Measurements from ENCODE around the gene C4orf46.
A peak's percentile ranks its signal among the peaks of the same experiment; 100 is the strongest.
"Not testable (repeated sequence)": the region's sequence is repeated elsewhere in the genome, so short reads cannot be mapped to it uniquely, and the experiment has no call there.

The C4orf46 gene

DNA sequence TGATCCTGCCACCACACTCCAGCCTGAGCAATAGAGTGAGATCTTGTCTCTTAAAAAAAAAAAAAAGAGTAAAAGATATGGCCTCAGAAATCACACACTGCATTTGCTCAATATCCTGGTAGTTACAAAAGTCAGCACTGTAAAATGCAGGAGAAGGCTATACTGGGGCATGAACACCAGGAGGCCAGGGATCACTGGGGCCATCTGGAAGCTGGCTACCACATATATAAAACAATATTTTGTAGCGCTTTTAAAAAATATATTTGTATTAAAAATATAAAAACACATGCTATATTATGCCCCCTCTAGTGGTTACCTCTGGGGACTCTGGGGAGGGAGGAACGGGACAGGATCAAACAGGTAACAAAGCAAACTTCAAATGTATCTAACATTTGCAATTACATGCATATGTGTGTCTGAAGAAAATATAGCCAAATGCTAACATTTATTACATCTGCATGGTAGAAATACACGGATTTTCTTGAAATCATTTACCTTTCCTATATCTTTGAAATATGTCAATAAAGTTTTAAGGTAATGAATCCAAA, 4.0 kb downstream of the C4orf46 start:
- TF ChIP-seq, protein P1, sequence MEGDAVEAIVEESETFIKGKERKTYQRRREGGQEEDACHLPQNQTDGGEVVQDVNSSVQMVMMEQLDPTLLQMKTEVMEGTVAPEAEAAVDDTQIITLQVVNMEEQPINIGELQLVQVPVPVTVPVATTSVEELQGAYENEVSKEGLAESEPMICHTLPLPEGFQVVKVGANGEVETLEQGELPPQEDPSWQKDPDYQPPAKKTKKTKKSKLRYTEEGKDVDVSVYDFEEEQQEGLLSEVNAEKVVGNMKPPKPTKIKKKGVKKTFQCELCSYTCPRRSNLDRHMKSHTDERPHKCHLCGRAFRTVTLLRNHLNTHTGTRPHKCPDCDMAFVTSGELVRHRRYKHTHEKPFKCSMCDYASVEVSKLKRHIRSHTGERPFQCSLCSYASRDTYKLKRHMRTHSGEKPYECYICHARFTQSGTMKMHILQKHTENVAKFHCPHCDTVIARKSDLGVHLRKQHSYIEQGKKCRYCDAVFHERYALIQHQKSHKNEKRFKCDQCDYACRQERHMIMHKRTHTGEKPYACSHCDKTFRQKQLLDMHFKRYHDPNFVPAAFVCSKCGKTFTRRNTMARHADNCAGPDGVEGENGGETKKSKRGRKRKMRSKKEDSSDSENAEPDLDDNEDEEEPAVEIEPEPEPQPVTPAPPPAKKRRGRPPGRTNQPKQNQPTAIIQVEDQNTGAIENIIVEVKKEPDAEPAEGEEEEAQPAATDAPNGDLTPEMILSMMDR (IDR thresholded peaks at IDR 0.05; ENCODE audit: low read depth, low read length): peak; percentile 72
- H3K4me3 ChIP-seq (ENCODE audit: low read depth, low read length): no peak overlapping the region

DNA sequence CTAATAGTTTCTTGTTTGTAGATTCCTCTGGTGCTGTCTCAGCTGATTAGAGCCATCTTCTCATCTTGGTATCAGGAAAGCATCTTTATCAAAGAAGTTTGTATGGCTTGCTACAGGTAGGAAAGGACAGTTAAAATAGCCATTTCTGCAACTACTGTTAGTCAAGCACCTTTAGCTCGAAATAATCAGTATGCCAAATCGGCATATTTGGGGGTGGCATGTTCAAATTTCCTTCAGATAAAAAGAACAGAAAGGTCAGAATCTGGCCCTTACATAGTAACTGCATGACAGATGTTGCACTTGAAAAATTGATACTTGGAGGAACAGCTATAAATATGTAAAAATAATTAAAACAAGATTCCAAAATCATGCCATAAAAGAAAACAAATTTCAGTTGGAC, 4.8 kb downstream of the C4orf46 start:
- H3K4me3 ChIP-seq (ENCODE audit: low read depth, low read length): no peak overlapping the region
- TF ChIP-seq, protein P1 (IDR thresholded peaks at IDR 0.05; ENCODE audit: low read depth, low read length): no peak

DNA sequence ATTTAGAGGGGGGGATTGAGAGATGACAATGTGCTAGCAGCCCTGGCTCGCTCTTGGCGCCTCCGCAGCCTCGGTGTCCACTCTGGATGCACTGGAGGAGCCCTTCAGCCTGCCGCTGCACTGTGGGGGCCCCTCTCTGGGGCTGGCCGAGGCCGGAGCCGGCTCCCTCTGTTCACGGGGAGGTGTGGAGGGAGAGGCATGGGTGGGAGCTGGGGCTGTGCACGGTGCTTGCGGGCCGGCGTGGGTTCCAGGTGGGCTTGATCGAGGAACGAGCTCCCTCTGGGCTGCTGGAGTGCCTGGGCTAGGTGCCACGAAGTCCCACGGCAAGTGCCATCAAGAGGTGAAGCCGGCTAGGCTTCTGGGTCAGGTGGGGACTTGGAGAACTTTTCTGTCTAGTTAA, 6.9 kb downstream of the C4orf46 start:
- TF ChIP-seq, protein P1 (IDR thresholded peaks at IDR 0.05; ENCODE audit: low read depth, low read length): no peak
- H3K4me3 ChIP-seq (ENCODE audit: low read depth, low read length): no peak overlapping the region

DNA sequence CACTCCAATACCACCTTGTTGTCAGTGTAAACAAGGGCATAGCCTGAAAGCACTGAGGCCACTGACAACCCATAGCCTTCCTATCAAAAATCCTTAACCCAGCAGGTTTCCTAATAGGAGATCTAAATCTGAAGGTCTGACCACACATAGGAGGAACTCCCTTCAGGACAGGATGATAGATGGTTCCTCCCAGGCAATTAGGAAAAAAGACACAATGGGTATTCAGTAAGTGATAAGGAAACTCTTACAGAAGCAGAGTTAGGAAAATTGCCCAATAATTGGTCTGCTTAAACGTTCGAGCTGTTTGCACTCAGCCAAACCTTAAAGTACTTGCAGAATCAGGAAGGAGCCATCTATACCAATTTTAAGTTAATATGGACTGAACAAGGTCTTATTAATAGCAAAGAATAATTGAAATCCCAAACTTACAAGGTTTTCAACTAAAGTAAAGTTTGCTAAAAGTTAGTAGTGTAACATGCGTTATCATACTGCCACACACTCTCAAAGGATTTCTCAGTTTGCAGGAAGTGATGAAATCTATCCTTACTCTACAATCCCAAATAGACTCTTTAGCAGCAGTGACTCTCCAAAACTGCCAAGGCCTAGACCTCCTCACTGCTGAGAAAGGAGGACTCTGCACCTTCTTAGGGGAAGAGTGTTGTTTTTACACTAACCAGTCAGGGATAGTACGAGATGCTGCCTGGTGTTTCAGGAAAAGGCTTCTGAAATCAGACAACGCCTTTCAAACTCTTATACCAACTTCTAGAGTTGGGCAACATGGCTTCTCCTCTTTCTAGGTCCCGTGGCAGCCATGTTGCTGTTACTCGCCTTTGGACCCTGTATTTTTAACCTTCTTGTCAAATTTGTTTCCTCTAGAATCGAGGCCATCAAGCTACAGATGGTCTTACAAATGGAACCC, 7.7 kb downstream of the C4orf46 start:
- H3K4me3 ChIP-seq (ENCODE audit: low read depth, low read length): not testable (repeated sequence)

DNA sequence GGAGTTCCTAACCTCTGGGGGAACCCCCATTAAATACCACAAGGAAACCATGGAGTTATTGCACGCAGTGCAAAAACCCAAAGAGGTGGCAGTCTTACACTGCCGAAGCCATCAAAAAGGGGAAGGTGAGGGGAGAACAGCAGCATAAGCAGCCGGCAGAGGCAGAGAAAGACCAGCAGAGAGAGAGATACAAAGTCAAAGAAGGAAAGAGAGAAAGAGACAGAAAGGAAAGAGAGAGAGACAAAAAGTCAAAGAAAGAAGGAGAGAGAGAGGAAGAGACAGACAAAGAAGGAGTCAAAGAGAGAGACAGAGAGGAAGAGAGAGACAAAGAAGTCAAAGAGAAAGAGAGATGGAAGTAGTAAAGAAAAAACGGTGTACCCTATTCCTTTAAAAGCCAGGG, 8.4 kb downstream of the C4orf46 start:
- not testable (repeated sequence) for H3K4me3 ChIP-seq (ENCODE audit: low read depth, low read length)

DNA sequence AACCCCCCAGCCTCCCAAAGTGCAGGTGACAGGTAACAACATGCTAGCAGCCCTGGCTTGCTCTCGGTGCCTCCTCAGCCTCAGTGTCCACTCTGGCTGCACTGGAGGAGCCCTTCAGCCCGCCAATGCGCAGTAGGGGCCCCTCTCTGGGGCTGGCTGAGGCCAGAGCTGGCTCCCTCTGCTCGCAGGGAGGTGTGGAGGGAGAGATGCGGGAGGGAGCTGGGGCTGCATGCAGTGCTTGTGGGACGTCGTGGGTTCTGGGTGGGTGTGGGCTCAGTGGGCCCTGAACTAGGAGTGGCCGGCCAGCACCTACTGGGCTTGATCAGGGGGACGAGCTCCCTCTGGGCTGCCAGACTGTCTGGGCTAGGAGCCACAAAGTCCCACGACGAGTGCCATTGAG, 14.4 kb downstream of the C4orf46 start:
- no peak overlapping the region for H3K4me3 ChIP-seq (ENCODE audit: low read depth, low read length)
- TF ChIP-seq, protein P1 (IDR thresholded peaks at IDR 0.05; ENCODE audit: low read depth, low read length): no peak

DNA sequence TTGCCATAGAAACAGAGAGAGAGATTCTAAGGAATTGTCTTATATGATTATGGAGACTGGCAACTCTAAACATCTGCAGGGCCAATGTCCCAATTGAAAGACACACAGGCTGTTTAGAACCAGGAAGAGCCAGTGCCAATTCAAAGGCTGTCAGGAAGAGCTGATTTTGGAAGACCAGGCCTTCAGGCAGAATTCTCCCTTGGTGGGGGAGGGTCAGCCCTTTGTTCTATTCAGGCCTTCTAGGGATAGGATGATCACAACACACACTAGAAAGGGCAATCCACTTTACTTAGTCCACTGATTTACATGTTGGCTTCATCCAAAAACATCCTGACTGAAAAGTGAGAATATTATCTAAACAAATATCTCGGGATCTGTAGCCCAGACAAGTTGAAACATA, 15.2 kb downstream of the C4orf46 start:
- no peak overlapping the region for H3K4me3 ChIP-seq (ENCODE audit: low read depth, low read length)
- TF ChIP-seq, protein P1 (IDR thresholded peaks at IDR 0.05; ENCODE audit: low read depth, low read length): no peak

DNA sequence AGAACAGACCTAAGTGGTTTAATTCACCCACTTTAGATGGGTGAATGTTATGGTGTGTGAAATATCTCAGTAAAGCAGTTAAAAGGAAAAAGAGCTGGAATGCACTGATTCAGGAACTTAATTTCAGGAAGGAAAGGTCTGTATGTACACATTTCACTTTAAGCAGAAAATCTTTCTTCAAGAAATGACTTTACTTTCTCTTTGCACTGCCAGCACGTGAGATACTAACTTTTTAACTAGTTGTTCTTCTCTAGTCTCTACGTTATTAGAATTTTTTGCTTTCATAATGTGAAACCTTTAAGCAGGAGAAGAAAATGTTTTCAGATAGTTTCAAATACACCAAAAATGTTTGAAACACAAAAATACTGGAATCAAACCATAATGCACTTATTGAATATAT, 18.8 kb downstream of the C4orf46 start:
- TF ChIP-seq, protein P1 (IDR thresholded peaks at IDR 0.05; ENCODE audit: low read depth, low read length): no peak
- H3K4me3 ChIP-seq (ENCODE audit: low read depth, low read length): peak overlapping the region; percentile 48
